HG03520 (cell line): Measurements from ENCODE around the gene TIGD1.
"Not testable (repeated sequence)": the region's sequence is repeated elsewhere in the genome, so short reads cannot be mapped to it uniquely, and the experiment has no call there.

Source experiments
- ATAC-seq: cut with Tn5 transposase; IDR thresholded peaks from one replicate; pipeline ENCODE4 v1.9.1; 2021; ENCODE audit warnings: mild to moderate bottlenecking, moderate library complexity; ENCODE audit not compliant: unreplicated experiment

Gene TIGD1

DNA sequence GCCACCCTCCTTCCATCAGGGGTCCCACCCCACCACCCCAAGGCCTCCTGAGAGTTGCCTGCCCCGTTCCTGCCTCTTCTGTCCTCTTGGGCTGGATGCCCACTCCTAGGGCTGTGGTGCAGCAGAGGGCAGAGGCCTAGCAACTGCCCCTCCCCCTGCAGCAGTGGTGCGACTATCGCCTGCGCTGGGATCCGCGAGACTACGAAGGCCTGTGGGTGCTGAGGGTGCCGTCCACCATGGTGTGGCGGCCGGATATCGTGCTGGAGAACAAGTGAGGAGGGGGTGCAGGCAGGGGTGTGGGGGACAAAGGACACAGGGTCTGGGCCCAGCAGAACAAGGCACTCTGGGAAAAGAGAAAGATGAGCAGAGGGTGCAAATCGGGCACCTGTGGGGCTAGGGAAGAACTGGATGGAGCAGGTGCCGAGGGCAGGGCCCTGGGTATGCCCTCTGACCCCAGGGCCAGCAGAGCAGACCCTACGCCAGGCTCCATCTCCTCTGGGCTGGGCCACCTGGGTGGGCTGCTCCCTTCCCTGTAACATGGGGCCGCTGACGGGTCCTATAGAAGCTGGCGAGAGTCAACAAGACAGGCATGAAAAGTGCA, 9.8 kb downstream of the TIGD1 start:
- no peak for ATAC-seq

DNA sequence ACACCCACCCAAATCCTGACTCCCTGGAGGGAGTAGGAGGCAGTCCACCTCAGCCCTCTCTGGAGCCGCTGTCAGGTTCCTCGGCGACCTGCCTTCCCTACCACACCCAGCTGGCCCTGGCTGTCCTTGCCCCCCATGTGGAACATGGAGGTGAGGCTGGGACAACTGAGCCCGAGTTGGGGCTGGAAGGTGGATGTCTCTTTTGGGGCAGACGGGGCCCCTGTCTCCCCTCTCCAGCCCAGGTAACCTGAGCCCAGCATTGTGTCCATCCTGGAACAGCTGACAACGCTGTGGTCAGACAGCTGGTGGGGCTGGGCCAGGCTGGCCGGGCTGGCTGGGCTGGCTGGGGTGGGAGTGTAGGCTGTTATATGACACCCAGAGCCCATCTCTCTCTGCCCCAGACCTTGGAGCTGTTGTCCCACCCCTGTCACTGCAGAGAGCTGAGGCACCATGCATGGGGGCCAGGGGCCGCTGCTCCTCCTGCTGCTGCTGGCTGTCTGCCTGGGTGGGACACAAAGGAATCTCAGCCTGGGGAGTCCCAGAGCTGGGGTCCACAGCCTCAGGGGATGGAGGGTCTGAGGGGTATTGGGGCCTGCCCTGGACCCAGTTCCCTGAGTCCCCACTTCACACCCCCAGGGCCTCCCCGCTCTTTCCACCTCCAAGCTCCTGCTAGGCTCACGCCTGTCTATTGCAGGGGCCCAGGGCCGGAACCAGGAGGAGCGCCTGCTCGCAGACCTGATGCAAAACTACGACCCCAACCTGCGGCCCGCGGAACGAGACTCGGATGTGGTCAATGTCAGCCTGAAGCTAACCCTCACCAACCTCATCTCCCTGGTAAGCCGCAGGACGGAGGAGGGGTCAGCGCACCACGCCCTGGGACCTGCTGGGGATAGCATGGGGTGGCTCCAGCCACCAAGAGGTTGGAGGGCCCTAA, 10.8 kb downstream of the TIGD1 start, which contains the start of gene CHRNG:
Gene CHRNG, plus strand, starts transcription at position 395 of the 934 bp plus-strand sequence. Its CDS starts 56 bp downstream, at position 451.
- ATAC-seq, result no peak

GRCh38 chr2:232538671-232539070, 11.7 kb downstream of the TIGD1 start:
- no peak for ATAC-seq

- no peak for ATAC-seq
Measured at GRCh38 chr2:232537499-232537898, 12.9 kb downstream of the TIGD1 start.

DNA sequence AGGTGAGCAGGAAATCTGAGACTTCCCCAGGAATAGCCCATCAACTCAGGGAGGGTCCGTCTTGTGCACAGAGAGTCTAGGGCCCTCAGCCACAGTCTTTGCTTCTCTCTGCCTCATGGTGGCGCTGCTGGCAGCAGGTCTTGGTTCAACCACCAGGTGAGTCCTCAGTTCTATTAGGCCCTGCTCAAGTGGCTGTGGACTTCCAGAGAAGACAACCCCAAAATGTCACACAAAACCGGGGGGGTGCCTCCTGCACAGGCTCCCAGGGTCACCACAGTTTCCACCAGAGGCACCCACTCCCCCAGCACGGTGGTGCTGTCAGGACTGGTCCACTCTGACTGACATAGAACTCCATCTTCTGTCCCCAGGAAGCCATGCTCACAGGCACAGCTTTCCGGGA, 13.3 kb downstream of the TIGD1 start:
- no peak for ATAC-seq

DNA sequence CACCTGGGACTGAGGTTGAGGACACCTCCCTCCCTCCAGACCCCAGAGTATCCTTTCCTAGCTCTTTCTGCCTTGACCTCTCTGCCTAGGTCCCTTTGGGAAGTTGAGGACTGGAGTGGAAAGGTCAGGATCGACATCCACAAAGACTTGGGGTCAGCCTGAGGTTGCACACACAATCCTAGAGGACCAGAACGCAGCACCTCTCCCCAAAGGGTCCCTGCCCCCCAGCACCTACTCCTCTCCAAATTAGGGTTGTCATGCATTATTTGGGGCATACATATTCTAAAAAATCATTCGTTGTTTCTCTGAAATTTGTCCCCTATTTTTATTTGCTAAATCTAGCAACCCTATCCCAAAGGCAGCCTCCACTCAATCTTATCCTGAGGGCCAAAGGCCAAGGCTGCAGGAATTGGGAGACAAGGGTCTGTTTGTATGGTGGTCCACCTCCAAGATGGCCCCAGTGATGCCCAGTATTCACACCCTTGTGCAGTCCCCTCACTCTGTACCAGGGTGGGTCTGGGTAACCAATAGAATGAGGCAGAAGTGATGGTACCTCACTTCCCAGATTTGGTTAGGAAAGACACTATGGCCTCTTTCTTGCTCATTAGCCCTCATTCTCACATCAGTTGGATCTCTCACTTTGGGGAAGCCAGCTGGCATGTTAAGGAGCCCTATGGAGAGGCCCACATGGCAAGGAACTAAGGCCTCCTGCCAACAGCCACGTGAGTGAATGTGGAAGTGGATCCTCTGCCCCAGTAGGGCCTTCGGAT, 14.4 kb downstream of the TIGD1 start:
- ATAC-seq, result no peak

GRCh38 chr2:232534940-232535651, 15.3 kb downstream of the TIGD1 start:
- ATAC-seq, result no peak

- no peak for ATAC-seq
Measured at GRCh38 chr2:232533944-232534710, 16.2 kb downstream of the TIGD1 start.

DNA sequence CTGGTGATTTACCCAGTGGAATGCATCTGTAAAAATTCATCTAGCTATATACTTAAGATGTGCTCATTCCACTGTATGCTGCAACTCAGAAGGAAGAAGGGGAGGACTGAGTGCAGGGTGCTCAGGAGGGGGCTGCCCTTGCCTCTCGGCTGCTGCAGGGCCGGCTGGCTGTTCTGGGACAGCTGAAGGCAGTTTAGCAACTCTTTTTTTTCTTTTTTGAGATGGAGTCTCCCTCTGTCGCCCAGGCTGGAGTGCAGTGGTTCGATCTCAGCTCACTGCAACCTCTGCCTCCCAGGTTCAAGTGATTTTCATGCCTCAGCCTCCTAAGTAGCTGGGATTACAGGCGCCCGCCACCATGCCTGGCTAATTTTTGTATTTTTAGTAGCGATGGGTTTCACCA, 17.5 kb downstream of the TIGD1 start:
- ATAC-seq, result not testable (repeated sequence)

DNA sequence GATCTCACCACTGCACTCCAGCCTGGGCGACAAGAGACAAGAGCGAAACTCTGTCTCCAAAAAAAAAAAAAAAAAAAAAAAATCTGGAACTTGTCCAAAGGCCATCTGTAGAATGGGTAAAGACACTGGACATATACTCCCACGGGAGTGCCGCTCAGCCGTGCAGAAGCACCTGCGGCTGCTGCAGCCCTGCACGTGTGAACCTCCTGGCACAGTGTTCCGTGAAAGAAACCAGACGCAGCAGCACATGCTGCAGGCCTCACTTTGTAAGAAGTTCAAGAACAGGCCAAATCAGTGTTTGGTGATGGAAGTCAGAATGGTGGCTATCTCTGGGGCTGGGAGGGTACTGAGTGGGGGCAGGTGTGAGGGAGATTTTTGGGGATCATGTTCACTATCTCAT, 17.9 kb downstream of the TIGD1 start:
- no peak for ATAC-seq

DNA sequence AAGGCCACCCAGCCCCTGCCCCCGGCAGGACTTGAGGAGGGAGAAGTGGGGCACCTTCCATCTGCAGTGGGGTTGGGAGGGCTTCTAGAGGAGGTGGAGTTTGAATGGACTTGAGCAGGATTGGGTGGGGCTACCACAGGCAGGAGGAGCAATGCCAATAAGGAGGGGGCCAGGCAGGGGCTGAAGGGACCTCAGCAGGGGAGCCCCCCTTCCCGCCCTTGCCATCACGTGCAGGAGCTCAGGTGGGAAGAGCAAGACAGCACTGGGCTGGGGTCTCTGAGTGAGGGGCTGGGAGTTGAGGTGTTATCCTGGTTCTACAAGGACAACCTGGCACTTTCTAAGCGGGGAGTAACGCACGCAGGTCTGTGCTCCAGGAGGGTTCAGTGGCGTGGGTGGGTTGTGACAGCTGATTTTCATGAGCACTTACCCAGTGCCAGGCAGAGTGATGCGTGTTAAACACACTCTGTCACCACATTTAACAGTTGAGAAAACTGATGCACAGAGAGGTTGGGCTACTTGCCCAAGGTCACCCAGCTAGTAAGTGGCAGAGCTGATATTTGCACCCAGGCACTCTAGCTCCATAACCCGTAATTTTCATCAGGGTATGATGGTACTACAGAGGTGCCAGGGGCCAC, 19.6 kb downstream of the TIGD1 start:
- ATAC-seq, result no peak

DNA sequence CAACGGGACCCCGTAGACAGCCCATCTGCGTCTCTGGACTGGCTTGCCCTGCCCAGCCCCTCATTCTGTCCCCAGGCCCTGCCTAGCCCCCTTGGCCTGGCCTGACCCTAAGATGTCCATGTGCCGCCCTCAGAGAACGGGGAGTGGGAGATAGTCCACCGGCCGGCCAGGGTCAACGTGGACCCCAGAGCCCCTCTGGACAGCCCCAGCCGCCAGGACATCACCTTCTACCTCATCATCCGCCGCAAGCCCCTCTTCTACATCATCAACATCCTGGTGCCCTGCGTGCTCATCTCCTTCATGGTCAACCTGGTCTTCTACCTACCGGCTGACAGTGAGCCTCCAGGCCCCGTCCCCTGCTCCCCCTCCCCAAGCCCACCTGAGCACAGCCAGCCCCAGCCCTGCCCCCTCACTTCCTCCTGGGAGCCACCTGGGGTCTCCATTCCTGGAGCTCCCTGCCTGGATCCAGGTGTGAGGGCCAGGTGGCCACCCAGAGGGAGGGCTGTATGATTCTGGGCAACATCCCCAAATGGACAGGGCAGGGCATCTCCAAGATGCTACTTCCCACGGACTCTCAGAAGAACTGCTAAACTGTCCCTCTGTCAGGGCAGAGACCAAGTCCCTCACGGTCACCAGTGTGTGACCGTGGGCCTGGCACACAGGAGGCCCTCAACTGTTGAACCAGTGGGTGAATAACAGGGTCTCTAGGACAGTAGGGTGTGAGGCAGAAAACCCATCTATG, 20.4 kb downstream of the TIGD1 start:
- no peak for ATAC-seq

GRCh38 chr2:232528746-232529460, 21.5 kb downstream of the TIGD1 start:
- ATAC-seq, result no peak

DNA sequence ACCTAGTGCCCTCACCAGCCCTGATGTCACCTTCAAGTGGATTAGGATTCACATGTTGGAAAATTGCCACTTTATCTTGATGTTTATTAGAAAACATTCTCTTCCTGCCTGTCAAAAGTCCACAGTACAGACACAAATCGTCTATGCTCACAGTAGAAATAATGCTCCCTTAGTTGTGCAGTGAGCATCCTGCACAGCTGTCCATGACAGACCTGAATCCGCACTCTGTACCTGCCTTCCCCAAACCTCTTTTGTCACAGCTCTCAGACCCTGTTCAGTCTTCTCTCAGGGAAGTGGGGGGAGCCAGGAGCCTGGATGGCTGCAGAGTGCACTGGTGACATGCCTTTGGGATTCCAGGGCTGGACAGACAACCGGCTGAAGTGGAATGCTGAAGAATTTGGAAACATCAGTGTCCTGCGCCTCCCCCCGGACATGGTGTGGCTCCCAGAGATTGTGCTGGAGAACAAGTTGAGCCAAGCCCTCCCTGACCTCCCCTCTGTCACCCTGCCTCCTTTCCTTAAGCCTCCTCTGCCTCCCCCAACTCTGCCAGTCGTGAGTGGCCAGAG, 22.4 kb downstream of the TIGD1 start:
- no peak for ATAC-seq

- ATAC-seq, result no peak
Measured at GRCh38 chr2:232526372-232526941, 23.9 kb downstream of the TIGD1 start.

GRCh38 chr2:232525791-232526371, 24.5 kb downstream of the TIGD1 start, which contains the start of gene CHRND:
Gene CHRND (plus strand): TSS chr2:232526160. CDS start chr2:232526216, 56 bp downstream.
- no peak for ATAC-seq

DNA sequence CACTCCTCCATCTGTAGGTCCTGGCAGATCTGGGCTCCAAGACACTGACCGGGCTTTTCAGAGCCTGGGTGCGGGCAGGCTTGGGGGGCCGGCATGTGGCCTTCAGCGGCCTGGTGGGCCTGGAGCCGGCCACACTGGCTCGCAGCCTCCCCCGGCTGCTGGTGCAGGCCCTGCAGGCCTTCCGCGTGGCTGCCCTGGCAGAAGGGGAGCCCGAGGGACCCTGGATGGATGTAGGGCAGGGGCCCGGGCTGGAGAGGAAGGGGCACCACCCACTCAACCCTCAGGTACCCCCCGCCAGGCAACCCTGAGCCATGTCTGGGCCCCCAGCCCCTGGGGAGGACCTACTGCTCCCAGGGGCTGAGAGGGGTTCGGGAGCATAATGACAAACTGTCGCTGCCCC, 25.2 kb downstream of the TIGD1 start:
- no peak for ATAC-seq
